IPS DF 19.7 (cell line): ENCODE results near the gene RIPPLY2.

Source experiments
- DNase-seq: peaks from one replicate; pipeline ENCODE4 v3.0.0-alpha.2; 2013; ENCODE audit warnings: low read depth, low spot score

Gene RIPPLY2

GRCh38 chr6:83905648-83906047, 52.5 kb downstream of the RIPPLY2 start:
- no peak for DNase-seq
